Fibroblast of lung (primary cell): ENCODE measurements around the gene TRIP12. TPM values are rescaled to one million over a fixed set of nuclear protein-coding genes. Genes with fewer than 3 reads are reported as not detected.

ENCODE experiments used
- DNase-seq, 2 donors: peaks; one replicate each; pipeline versions ENCODE4 v3.0.0 to v3.0.0-alpha.2; 2010; ENCODE audit warnings: low read depth in 2 of 2
- H2AFZ ChIP-seq: 2 replicates; pipeline ENCODE4 v1.5.1; 2012; ENCODE audit warnings: low read length, control low read depth, inconsistent platforms
- H3K27ac ChIP-seq: 2 replicates; pipeline ENCODE4 v1.5.1; 2011; ENCODE audit warnings: low read length, control low read depth; ENCODE audit not compliant: insufficient read depth
- H3K27me3 ChIP-seq: 2 replicates; pipeline ENCODE4 v1.5.1; 2011; ENCODE audit warnings: mild to moderate bottlenecking, low read length; ENCODE audit not compliant: control insufficient read depth, insufficient read depth
- H3K36me3 ChIP-seq: 2 replicates; pipeline ENCODE4 v1.5.1; 2011; ENCODE audit warnings: low read length; ENCODE audit not compliant: control insufficient read depth, insufficient read depth
- H3K4me1 ChIP-seq: 2 replicates; pipeline ENCODE4 v1.5.1; 2011; ENCODE audit warnings: low read length; ENCODE audit not compliant: control insufficient read depth, insufficient read depth; ENCODE audit errors: extremely low read depth
- H3K4me2 ChIP-seq: 2 replicates; pipeline ENCODE4 v1.5.1; 2011; ENCODE audit warnings: low read length, control low read depth; ENCODE audit not compliant: insufficient read depth; ENCODE audit errors: extremely low read depth
- H3K4me3 ChIP-seq, 4 experiments: fragments of 200-600 bp in 1 of 4; sonication (generic) in 1 of 4; replicated peaks in 1 of 4; 2 replicates each; pipeline ENCODE4 v1.5.1; 2011 to 2016; ENCODE audit warnings: low read length in 4 of 4, low read depth in 3 of 4, mild to moderate bottlenecking in 3 of 4, control low read depth in 2 of 4, inconsistent platforms in 1 of 4, mixed read lengths in 1 of 4; ENCODE audit not compliant: insufficient read depth in 1 of 4; ENCODE audit errors: control extremely low read depth in 1 of 4
- H3K79me2 ChIP-seq: 2 replicates; pipeline ENCODE4 v1.5.1; 2012; ENCODE audit warnings: mild to moderate bottlenecking, low read length, inconsistent platforms; ENCODE audit not compliant: control insufficient read depth, insufficient read depth
- H3K9ac ChIP-seq: 2 replicates; pipeline ENCODE4 v1.5.1; 2011; ENCODE audit warnings: mild to moderate bottlenecking, low read length, control low read depth; ENCODE audit not compliant: insufficient read depth
- H3K9me3 ChIP-seq: 2 replicates; pipeline ENCODE4 v1.5.1; 2012; ENCODE audit warnings: low read depth, low read length; ENCODE audit not compliant: control insufficient read depth, insufficient read depth
- H4K20me1 ChIP-seq: 2 replicates; pipeline ENCODE4 v1.5.1; 2011; ENCODE audit warnings: low read length; ENCODE audit not compliant: control insufficient read depth, insufficient read depth; ENCODE audit errors: extremely low read depth
- CTCF ChIP-seq, 2 donors: IDR thresholded peaks in 1 of 2; conservative IDR thresholded peaks in 1 of 2; 1 replicate in 1 of 2; 2 replicates in 1 of 2; pipeline ENCODE4 v1.5.1; 2011 to 2012; ENCODE audit warnings: low read length in 2 of 2, control low read depth in 1 of 2, inconsistent platforms in 1 of 2, low read depth in 1 of 2, mild to moderate bottlenecking in 1 of 2
- EZH2 ChIP-seq: IDR thresholded peaks from 2 replicates; pipeline ENCODE4 v1.5.1; 2012; ENCODE audit warnings: low read length, control low read depth, mild to moderate bottlenecking; ENCODE audit errors: missing control alignments
- polyA plus RNA-seq, 2 donors: library from polyadenylated mRNA; depleted of rRNA in 1 of 2; stranded (reverse) in 1 of 2; unstranded in 1 of 2; fragments of >200 nt; gene quantifications; 2 replicates each; pipeline ENCODE4 v1.2.1, GENCODE V29; 2011 to 2012; ENCODE audit warnings: missing spikeins in 1 of 2
- total RNA-seq: library from RNA; depleted of rRNA; stranded (reverse); fragments of >200 nt; gene quantifications from 2 replicates; pipeline ENCODE4 v1.2.1, GENCODE V29; 2014

TRIP12 gene
- total and polyA plus RNA-seq, 2 donors (not counting 1 experiment from before 2014, with no cell fraction given), result 122 to 277 TPM

- H3K79me2 ChIP-seq, result no peaks in the 10 kb centered on the region
- H3K4me3 ChIP-seq, result no peak overlapping the region
- DNase-seq, result no peak
- no peak overlapping the region for H3K4me2 ChIP-seq
- H3K36me3 ChIP-seq, result no peaks in the 10 kb centered on the region
- no peaks in the 10 kb centered on the region for H4K20me1 ChIP-seq
- TF ChIP-seq CTCF (conservative IDR thresholded peaks at IDR 0.05 in 1 of 2, IDR thresholded peaks at IDR 0.05 in 1 of 2; ENCODE audit: low read depth in 1 of 2, low read length in 2 of 2) (no peak), EZH2 (no peak)
- H3K27ac ChIP-seq, result no peak overlapping the region
- H2AFZ ChIP-seq, result no peak overlapping the region
- H3K4me1 ChIP-seq, result no peaks in the 10 kb centered on the region
- no peaks in the 10 kb centered on the region for H3K27me3 ChIP-seq
- H3K9me3 ChIP-seq, result no peaks in the 10 kb centered on the region
- no peak overlapping the region for H3K9ac ChIP-seq
Measured at GRCh38 chr2:229945975-229946374, 24.2 kb upstream of the TRIP12 start.

- H3K4me3 ChIP-seq, result no peak overlapping the region
- H3K79me2 ChIP-seq, result no peaks in the 10 kb centered on the region
- H3K4me1 ChIP-seq, result no peaks in the 10 kb centered on the region
- no peaks in the 10 kb centered on the region for H3K9me3 ChIP-seq
- H3K4me2 ChIP-seq, result no peak overlapping the region
- H3K27me3 ChIP-seq, result no peaks in the 10 kb centered on the region
- H4K20me1 ChIP-seq, result no peaks in the 10 kb centered on the region
- H3K36me3 ChIP-seq, result no peaks in the 10 kb centered on the region
- H3K9ac ChIP-seq, result no peak overlapping the region
- no peak overlapping the region for H3K27ac ChIP-seq
- H2AFZ ChIP-seq, result no peak overlapping the region
- DNase-seq, result no peak
- TF ChIP-seq CTCF (conservative IDR thresholded peaks at IDR 0.05 in 1 of 2, IDR thresholded peaks at IDR 0.05 in 1 of 2; ENCODE audit: low read depth in 1 of 2, low read length in 2 of 2), result no peak
Measured at GRCh38 chr2:229943770-229944449, 22.1 kb upstream of the TRIP12 start.

GRCh38 chr2:229943171-229943570 lies 21.4 kb upstream of the TRIP12 start:
- Histone ChIP-seq H3K9me3 (no peaks in the 10 kb centered on the region), H3K4me2 (no peak overlapping the region), H3K79me2 (no peaks in the 10 kb centered on the region), H3K27ac (no peak overlapping the region), H3K27me3 (no peaks in the 10 kb centered on the region), H4K20me1 (no peaks in the 10 kb centered on the region), H3K4me1 (no peaks in the 10 kb centered on the region), H2AFZ (no peak overlapping the region), H3K4me3 (no peak overlapping the region), H3K9ac (no peak overlapping the region), H3K36me3 (no peaks in the 10 kb centered on the region)
- TF ChIP-seq EZH2 (no peak), CTCF (conservative IDR thresholded peaks at IDR 0.05 in 1 of 2, IDR thresholded peaks at IDR 0.05 in 1 of 2; ENCODE audit: low read depth in 1 of 2, low read length in 2 of 2) (no peak)
- no peak for DNase-seq
